NCI-H2227 (cell line): ENCODE measurements around the gene DIP2B.
"Not testable (repeated sequence)": the region's sequence is repeated elsewhere in the genome, so short reads cannot be mapped to it uniquely, and the experiment has no call there.

Experiments used
- DNase-seq: peaks from one replicate; lab custom pipeline; 2025; ENCODE audit not compliant: unreplicated experiment; lab: John Stamatoyannopoulos, UW

DIP2B gene

GRCh38 chr12:50665170-50665569 lies 160.4 kb downstream of the DIP2B start:
- no peak for DNase-seq

GRCh38 chr12:50665609-50666008 lies 160.8 kb downstream of the DIP2B start:
- no peak for DNase-seq

GRCh38 chr12:50666023-50666422 lies 161.2 kb downstream of the DIP2B start:
- DNase-seq = no peak

DNA sequence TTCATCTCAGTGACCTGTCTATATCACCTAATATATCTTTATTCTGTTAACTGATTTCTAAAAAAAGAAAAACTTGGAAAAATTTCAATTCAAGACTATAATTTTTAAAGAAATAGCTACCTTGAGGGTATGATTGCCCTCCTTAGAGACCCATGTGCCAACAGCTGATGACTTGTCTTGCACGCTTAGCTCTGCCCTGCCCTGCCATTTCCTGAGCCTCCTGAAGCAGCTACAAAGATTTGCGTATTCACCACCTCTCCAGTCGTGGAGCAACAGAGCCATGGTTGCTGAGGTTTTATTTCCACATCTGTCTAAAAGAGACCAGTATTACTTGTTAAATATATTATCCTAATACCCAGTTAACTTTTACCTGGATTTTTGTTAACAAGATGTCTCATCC lies 167.4 kb downstream of the DIP2B start:
- DNase-seq = no peak

GRCh38 chr12:50676756-50677155 lies 172.0 kb downstream of the DIP2B start:
- DNase-seq = no peak

GRCh38 chr12:50677858-50678257 lies 173.1 kb downstream of the DIP2B start:
- no peak for DNase-seq

GRCh38 chr12:50678650-50679365 lies 174.0 kb downstream of the DIP2B start:
- no peak for DNase-seq

GRCh38 chr12:50679612-50680011 lies 174.8 kb downstream of the DIP2B start:
- DNase-seq = no peak

DNA sequence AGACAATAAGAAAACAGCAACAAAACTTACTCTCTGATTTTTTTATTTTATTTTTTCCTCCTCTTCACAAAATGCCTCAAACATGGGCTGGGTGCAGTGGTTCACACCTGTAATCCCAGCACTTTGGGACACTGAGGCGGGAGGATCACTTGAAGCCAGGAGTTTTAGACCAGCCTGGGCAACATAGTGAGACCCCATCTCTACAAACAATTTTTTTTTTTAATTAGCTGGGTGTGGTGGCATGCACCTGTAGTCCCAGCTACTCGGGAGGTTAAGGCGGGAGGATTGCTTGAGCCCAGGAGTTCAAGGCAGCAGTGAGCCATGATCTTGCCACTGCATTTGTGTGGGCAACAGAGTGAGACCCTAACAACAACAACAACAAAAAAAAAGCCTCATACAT lies 176.3 kb downstream of the DIP2B start:
- not testable (repeated sequence) for DNase-seq

DNA sequence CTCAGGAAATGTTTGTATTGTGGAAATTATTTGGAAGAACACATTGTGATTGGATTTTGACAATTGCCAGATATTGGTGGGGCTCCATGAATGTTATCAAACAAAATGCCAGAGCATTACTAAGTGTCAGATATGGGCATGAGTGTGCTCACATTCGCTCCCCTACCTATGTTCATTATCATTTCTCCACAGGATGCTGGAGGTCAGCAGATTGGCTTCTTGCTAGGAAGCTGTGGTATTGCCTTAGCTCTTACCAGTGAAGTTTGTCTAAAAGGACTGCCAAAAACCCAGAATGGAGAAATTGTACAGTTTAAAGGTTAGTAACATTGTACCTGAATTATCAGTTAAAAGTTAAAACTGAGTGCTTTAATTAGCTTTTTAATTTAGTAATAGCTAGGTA lies 180.9 kb downstream of the DIP2B start:
- DNase-seq = no peak

DNA sequence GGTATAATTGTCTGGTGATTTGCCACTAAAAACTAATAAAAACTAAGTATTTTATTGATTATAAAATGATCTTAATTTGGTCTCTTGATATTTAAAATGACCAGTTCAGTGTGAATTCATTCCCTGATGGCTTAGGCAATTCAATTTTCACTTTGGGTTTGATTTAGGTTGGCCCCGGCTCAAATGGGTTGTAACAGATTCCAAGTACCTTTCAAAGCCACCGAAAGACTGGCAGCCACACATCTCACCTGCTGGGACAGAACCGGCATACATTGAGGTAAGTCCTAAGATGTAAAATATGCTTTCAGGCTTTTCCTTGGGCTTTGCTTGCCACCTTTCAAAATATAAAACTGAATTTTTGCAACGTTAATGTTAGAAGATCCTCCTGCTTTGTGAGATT lies 181.6 kb downstream of the DIP2B start:
- no peak for DNase-seq

DNA sequence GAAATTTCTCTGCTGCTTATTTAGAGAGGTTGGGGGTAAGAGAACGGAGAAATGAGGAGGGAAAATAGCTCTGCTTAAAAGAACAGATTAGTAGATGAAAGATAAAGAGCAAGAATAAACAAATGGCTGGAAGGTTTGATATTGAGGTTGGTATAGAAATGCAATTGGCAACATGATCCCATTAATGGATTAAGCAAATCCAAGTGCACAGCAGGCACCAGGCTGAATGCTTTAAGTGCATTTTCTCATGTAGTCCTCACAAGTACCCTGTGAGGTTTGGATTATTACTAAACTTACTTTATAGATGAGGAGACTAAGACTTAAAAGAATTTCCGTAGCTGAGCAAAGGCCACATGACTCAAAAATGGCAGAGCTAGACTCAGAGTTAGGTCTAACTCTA lies 182.2 kb downstream of the DIP2B start:
- DNase-seq = no peak

DNA sequence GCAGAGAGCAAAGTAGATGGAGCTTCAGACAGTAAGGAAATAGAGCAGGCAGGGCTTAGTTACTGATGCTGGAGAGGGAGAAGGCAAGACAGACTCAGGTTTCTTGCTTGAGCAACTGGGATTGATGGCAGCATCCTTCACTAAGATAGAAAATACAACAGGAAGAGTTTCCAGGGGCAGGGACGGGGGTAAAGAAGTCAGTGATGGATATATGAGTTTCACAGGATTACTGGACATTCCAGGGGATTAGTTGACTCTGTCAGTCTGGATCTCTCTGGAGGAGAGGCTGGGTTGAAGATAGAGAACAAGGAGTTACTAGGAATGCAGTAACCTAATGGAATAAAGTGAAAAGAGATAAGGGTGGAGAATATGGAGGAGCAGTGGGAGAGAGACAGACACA lies 184.7 kb downstream of the DIP2B start:
- DNase-seq = no peak

- peak; percentile 64 for DNase-seq
Observed at GRCh38 chr12:50690925-50691324, 186.1 kb downstream of the DIP2B start.

- no peak for DNase-seq
Observed at GRCh38 chr12:50695961-50696360, 191.2 kb downstream of the DIP2B start.

DNA sequence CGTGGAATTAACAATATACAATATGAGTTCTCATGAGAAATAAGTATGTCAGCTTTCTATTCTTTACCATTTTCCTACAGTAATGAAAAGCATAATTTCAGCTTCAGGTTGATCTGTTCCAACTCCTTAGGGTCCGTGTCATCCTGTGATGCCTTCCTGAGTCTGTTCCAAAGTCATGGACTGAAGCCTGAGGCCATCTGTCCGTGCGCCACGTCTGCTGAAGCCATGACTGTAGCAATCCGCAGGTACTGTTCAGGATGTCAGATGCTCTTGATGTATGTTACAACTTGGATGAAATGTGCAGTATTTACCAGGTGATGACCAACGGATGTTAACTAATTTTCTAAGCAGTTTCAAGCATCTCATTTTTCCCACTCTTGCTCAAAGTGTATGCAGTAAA lies 192.1 kb downstream of the DIP2B start:
- no peak for DNase-seq

DNA sequence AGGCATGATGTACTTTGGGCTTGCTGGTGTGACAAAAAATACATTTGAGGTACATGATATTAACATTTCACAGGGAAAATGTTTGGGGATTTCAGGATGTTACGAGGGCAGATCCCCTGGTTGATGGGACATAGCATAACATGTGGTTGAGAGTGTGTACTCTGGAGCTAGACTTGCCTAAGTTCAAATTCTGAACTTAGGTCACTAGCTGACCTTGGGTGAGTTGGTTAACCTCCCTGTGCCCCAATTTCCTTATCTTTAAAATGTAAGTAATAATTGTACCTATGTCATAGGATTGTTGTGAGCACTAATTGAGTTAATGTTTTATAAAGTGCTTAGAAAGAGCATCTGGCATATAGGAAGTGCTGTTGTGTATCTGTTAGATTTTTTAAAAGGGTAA lies 194.4 kb downstream of the DIP2B start:
- no peak for DNase-seq

- DNase-seq = no peak
Observed at GRCh38 chr12:50699940-50700339, 195.2 kb downstream of the DIP2B start.

DNA sequence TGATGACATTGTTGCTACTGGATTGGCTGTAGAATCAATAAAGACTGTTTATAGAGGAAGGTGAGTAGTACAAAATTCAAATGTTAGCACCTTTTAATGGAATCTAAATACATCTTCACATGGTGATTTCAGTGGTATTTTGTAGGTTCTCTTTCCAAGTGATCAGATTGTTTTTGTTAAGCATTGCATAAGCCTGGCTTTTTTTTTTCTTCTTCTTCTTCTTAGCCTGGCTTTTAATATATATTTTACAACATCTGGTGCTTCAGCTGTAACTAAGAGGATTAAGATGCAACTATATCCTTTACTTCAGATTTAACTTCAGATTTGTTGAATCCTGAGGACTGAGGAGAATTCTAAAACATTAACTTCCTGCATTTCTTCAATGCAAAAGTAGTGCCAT lies 201.8 kb downstream of the DIP2B start:
- DNase-seq = no peak

DNA sequence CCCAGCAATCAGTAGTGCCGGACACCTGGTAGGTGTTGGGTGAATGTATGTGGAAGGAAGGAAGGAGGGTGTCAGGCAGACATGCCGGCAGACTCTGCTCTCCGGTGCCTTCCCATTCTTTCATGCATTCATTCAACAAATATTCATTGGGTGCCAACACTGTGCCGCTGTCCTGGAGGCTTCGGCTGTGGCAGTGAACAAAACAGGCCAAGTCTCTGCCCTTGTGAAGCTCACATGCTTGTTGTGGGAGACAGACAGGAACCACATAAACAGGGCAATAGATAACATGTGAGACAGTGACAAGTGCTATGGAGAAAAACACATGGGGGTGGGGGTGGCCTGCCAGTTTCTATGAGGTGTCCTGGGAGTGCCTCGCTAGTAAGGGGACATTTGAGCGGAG lies 202.6 kb downstream of the DIP2B start:
- DNase-seq = no peak

- no peak for DNase-seq
Observed at GRCh38 chr12:50708631-50709030, 203.8 kb downstream of the DIP2B start.

- no peak for DNase-seq
Observed at GRCh38 chr12:50711121-50711520, 206.3 kb downstream of the DIP2B start.

- no peak for DNase-seq
Observed at GRCh38 chr12:50715174-50715573, 210.4 kb downstream of the DIP2B start.
